H1 (cell line): ENCODE measurements around the gene TM4SF1. TPM values are rescaled to one million over a fixed set of nuclear protein-coding genes. Genes with fewer than 3 reads are reported as not detected.

ENCODE experiments used
- CTCF ChIA-PET: fragments of 300-600 bp; sonication (Branson Sonifier 250); formaldehyde crosslinking; loops from one replicate; lab custom pipeline; 2021; ENCODE audit not compliant: partially characterized antibody; lab: Charles Lee
- POLR2A ChIA-PET: fragments of 300-600 bp; sonication (Branson Sonifier 250); formaldehyde crosslinking; loops from one replicate; lab custom pipeline; 2021; ENCODE audit warnings: inconsistent platforms; ENCODE audit not compliant: partially characterized antibody; lab: Charles Lee
- DNase-seq, 2 experiments: peaks; one replicate each; pipeline versions ENCODE4 v3.0.0 to v3.0.0-alpha.2; 2010 to 2022; ENCODE audit warnings: low spot score in 2 of 2, low read depth in 1 of 2, mixed read lengths in 1 of 2
- FAIRE-seq: peaks from 2 replicates; lab custom pipeline; 2011; peaks lifted over from hg19 to GRCh38; lab: Jason Lieb, UNC
- H2AFZ ChIP-seq: 2 replicates; pipeline ENCODE4 v1.8.1; 2012; ENCODE audit warnings: low read length, inconsistent platforms
- H2AK5ac ChIP-seq: 2 replicates; pipeline ENCODE4 v1.6.1; 2013; ENCODE audit warnings: low read depth, low read length
- H2BK120ac ChIP-seq: replicated peaks from 2 replicates; pipeline ENCODE3; 2013; ENCODE audit warnings: low read depth, low read length, inconsistent platforms
- H2BK12ac ChIP-seq: 2 replicates; pipeline ENCODE4 v1.6.1; 2013; ENCODE audit warnings: low read depth, low read length
- H2BK15ac ChIP-seq: 2 replicates; pipeline ENCODE4 v1.6.1; 2013; ENCODE audit warnings: low read length
- H2BK20ac ChIP-seq: 2 replicates; pipeline ENCODE4 v1.6.1; 2013; ENCODE audit warnings: low read length
- H2BK5ac ChIP-seq: 2 replicates; pipeline ENCODE4 v1.6.1; 2013; ENCODE audit warnings: low read depth, low read length
- H3K14ac ChIP-seq: 2 replicates; pipeline ENCODE4 v1.6.1; 2013; ENCODE audit warnings: inconsistent platforms; ENCODE audit not compliant: insufficient read length
- H3K18ac ChIP-seq: 2 replicates; pipeline ENCODE4 v1.6.1; 2013; ENCODE audit warnings: low read length; ENCODE audit errors: extremely low read depth
- H3K23ac ChIP-seq: 2 replicates; pipeline ENCODE4 v1.6.1; 2013; ENCODE audit warnings: inconsistent platforms; ENCODE audit not compliant: insufficient read length
- H3K23me2 ChIP-seq: 2 replicates; pipeline ENCODE4 v1.6.1; 2013; ENCODE audit warnings: low read depth, low read length
- H3K27ac ChIP-seq: 2 replicates; pipeline ENCODE4 v1.6.1; 2011; ENCODE audit warnings: low read depth, low read length, inconsistent platforms
- H3K27me3 ChIP-seq, 4 experiments: replicated peaks in 1 of 4; 1 replicate in 1 of 4; 2 replicates in 3 of 4; pipeline versions ENCODE4 v1.6.1 to v1.8.1; 2011 to 2013; ENCODE audit warnings: low read length in 3 of 4, mild to moderate bottlenecking in 3 of 4, inconsistent platforms in 2 of 4, mixed read lengths in 2 of 4, moderate library complexity in 1 of 4; ENCODE audit not compliant: control insufficient read depth in 3 of 4, insufficient read depth in 3 of 4; ENCODE audit errors: extremely low read depth in 1 of 4
- H3K36me3 ChIP-seq, 4 experiments: 2 replicates each; pipeline versions ENCODE4 v1.6.1 to v1.8.1; 2011 to 2013; ENCODE audit warnings: mild to moderate bottlenecking in 4 of 4, low read length in 3 of 4, moderate library complexity in 2 of 4, control low read depth in 1 of 4, inconsistent platforms in 1 of 4; ENCODE audit not compliant: insufficient read depth in 4 of 4, control insufficient read depth in 2 of 4
- H3K4ac ChIP-seq: replicated peaks from 2 replicates; pipeline ENCODE3; 2013; ENCODE audit warnings: low read length, low read depth, mixed read lengths, inconsistent platforms; ENCODE audit not compliant: insufficient read length
- H3K4me1 ChIP-seq, 4 experiments: replicated peaks in 1 of 4; 1 replicate in 1 of 4; 2 replicates in 3 of 4; pipeline versions ENCODE4 v1.6.1 to v1.8.1; 2011 to 2013; ENCODE audit warnings: low read length in 3 of 4, inconsistent platforms in 2 of 4, mixed read lengths in 1 of 4; ENCODE audit not compliant: insufficient read depth in 4 of 4, control insufficient read depth in 3 of 4
- H3K4me2 ChIP-seq, 2 experiments: 2 replicates each; pipeline versions ENCODE4 v1.6.1 to v1.8.1; 2011 to 2013; ENCODE audit warnings: low read depth in 2 of 2, low read length in 2 of 2, control low read depth in 1 of 2, inconsistent platforms in 1 of 2, mild to moderate bottlenecking in 1 of 2; ENCODE audit not compliant: insufficient read depth in 1 of 2
- H3K4me3 ChIP-seq, 4 experiments: fragments of 200-600, 300-600 bp in 1 of 4; sonication (generic), shearing (Covaris generic), sonication (Bioruptor Twin) in 1 of 4; 2 replicates each; pipeline versions ENCODE4 v1.5.1 to v1.8.1; 2011 to 2016; ENCODE audit warnings: low read length in 4 of 4, low read depth in 3 of 4, control low read depth in 2 of 4, inconsistent platforms in 2 of 4, mild to moderate bottlenecking in 2 of 4, mixed read lengths in 1 of 4, moderate library complexity in 1 of 4; ENCODE audit not compliant: insufficient read depth in 2 of 4; ENCODE audit errors: extremely low read depth in 1 of 4
- H3K56ac ChIP-seq: replicated peaks from 2 replicates; pipeline ENCODE3; 2013; ENCODE audit warnings: low read depth, mild to moderate bottlenecking, mixed read lengths, low read length, inconsistent platforms; ENCODE audit not compliant: insufficient read length
- H3K79me1 ChIP-seq: 2 replicates; pipeline ENCODE4 v1.6.1; 2013; ENCODE audit warnings: low read depth, low read length, control low read depth
- H3K79me2 ChIP-seq, 2 experiments: 2 replicates each; pipeline versions ENCODE4 v1.6.1 to v1.8.1; 2012 to 2013; ENCODE audit warnings: low read length in 2 of 2, mild to moderate bottlenecking in 2 of 2, inconsistent platforms in 1 of 2; ENCODE audit not compliant: insufficient read depth in 2 of 2, control insufficient read depth in 1 of 2
- H3K9ac ChIP-seq, 4 experiments: replicated peaks in 1 of 4; 1 replicate in 1 of 4; 2 replicates in 3 of 4; pipeline versions ENCODE4 v1.6.1 to v1.8.1; 2011 to 2013; ENCODE audit warnings: low read depth in 3 of 4, low read length in 3 of 4, control low read depth in 2 of 4, mild to moderate bottlenecking in 2 of 4, moderate library complexity in 2 of 4, inconsistent platforms in 1 of 4; ENCODE audit errors: extremely low read depth in 1 of 4
- H3K9me3 ChIP-seq, 2 experiments: 2 replicates each; pipeline versions ENCODE4 v1.6.1 to v1.8.1; 2012 to 2013; ENCODE audit warnings: mild to moderate bottlenecking in 2 of 2, moderate library complexity in 2 of 2, control low read depth in 1 of 2, inconsistent platforms in 1 of 2, low read depth in 1 of 2, low read length in 1 of 2, mixed read lengths in 1 of 2; ENCODE audit not compliant: insufficient read depth in 2 of 2
- H4K20me1 ChIP-seq, 2 experiments: replicated peaks in 1 of 2; 2 replicates each; pipeline versions ENCODE3 to v1.8.1; 2011 to 2013; ENCODE audit warnings: inconsistent platforms in 2 of 2, low read length in 2 of 2, mild to moderate bottlenecking in 1 of 2; ENCODE audit not compliant: insufficient read depth in 2 of 2, control insufficient read depth in 1 of 2
- H4K5ac ChIP-seq: 2 replicates; pipeline ENCODE4 v1.6.1; 2013; ENCODE audit warnings: low read length, low read depth, mixed read lengths, inconsistent platforms; ENCODE audit not compliant: insufficient read length
- H4K8ac ChIP-seq: 2 replicates; pipeline ENCODE4 v1.8.0; 2013; ENCODE audit warnings: mild to moderate bottlenecking, moderate library complexity, low read length, inconsistent platforms; ENCODE audit not compliant: insufficient read depth; ENCODE audit errors: extremely low read depth
- H4K91ac ChIP-seq: replicated peaks from 2 replicates; pipeline ENCODE3; 2013; ENCODE audit warnings: low read length, mixed read lengths, inconsistent platforms; ENCODE audit not compliant: insufficient read length
- BACH1 ChIP-seq: IDR thresholded peaks from 2 replicates; pipeline ENCODE4 v1.6.1; 2012; ENCODE audit warnings: low read length, improper control_type of control experiment
- BRCA1 ChIP-seq: IDR thresholded peaks from 2 replicates; pipeline ENCODE4 v1.6.1; 2012; ENCODE audit warnings: low read depth, low read length, improper control_type of control experiment
- KDM5A ChIP-seq: fragments of 200-600 bp; IDR thresholded peaks from 2 replicates; pipeline ENCODE4 v1.7.1; 2012; ENCODE audit warnings: mild to moderate bottlenecking, low read length, inconsistent platforms, mixed read lengths
- MAX ChIP-seq: IDR thresholded peaks from 2 replicates; pipeline ENCODE4 v1.6.1; 2012; ENCODE audit warnings: inconsistent platforms
- NANOG ChIP-seq: IDR thresholded peaks from 2 replicates; pipeline ENCODE4 v1.6.1; 2011; ENCODE audit warnings: low read length, low read depth, mild to moderate bottlenecking, inconsistent platforms; ENCODE audit not compliant: insufficient read depth, poor library complexity, severe bottlenecking
- POLR2A ChIP-seq, 2 experiments: IDR thresholded peaks; 1 replicate in 1 of 2; 2 replicates in 1 of 2; pipeline ENCODE4 v1.6.1; 2011; ENCODE audit warnings: low read depth in 2 of 2, low read length in 2 of 2, mild to moderate bottlenecking in 2 of 2; ENCODE audit errors: control extremely low read depth in 1 of 2
- POU5F1 ChIP-seq: IDR thresholded peaks from 2 replicates; pipeline ENCODE4 v1.6.1; 2011; ENCODE audit warnings: low read depth, mild to moderate bottlenecking, low read length, moderate library complexity
- SP2 ChIP-seq: IDR thresholded peaks from 2 replicates; pipeline ENCODE4 v1.6.1; 2012; ENCODE audit warnings: mild to moderate bottlenecking, low read length, inconsistent platforms
- SP4 ChIP-seq: IDR thresholded peaks from 2 replicates; pipeline ENCODE4 v1.6.1; 2012; ENCODE audit warnings: low read length, inconsistent platforms
- TBP ChIP-seq: IDR thresholded peaks from 2 replicates; pipeline ENCODE4 v1.6.1; 2011; ENCODE audit warnings: low read depth, low read length, improper control_type of control experiment
- USF2 ChIP-seq: IDR thresholded peaks from 2 replicates; pipeline ENCODE4 v1.6.1; 2011; ENCODE audit warnings: low read length, improper control_type of control experiment
- WGBS, 2 experiments: shearing (Covaris generic) in 1 of 2; methylation state at CpG; one replicate each; pipeline versions ENCODE4 v1.1.6 to v1.1.7; 2013 to 2015; ENCODE audit warnings: low lambda C conversion rate in 2 of 2, mixed read lengths in 2 of 2, inconsistent platforms in 1 of 2, low coverage in 1 of 2, missing lambda C conversion rate in 1 of 2; ENCODE audit not compliant: insufficient replicate concordance in 2 of 2, insufficient coverage in 1 of 2, insufficient read length in 1 of 2; ENCODE audit errors: extremely low coverage in 1 of 2, missing lambda C conversion rate in 1 of 2; 5-methylcytosine and 5-hydroxymethylcytosine counted together
- polyA plus RNA-seq, 7 experiments: library from polyadenylated mRNA; depleted of rRNA in 3 of 7; stranded (reverse) in 5 of 7; unstranded in 2 of 7; fragments of >200 nt in 5 of 7; fragments of 200-250 nt in 2 of 7; gene quantifications; 1 replicate in 5 of 7; 2 replicates in 1 of 7; 4 replicates in 1 of 7; pipeline versions ENCODE4 v1.2.1 to v1.2.3, GENCODE V29; 2011 to 2013; ENCODE audit warnings: missing spikeins in 2 of 7, mixed read lengths in 2 of 7
- total RNA-seq: library from RNA; stranded (reverse); fragmentation: NEBNext Ultra II Directional; extraction: Animal tissue kit (Norgen Biotek cat#: 25700); gene quantifications from 2 replicates; pipeline ENCODE4 v1.2.1, GENCODE V29; 2021
- TF ChIP-seq, protein P1 (sequence below): IDR thresholded peaks from 2 replicates; pipeline ENCODE4 v1.6.1; 2012; ENCODE audit warnings: inconsistent platforms

Gene TM4SF1
- total and polyA plus RNA-seq, 2 of the 8 experiments (the other 6 are each of a cell fraction or from before 2014, with no cell fraction given), result 0.26 to 1.3 TPM

DNA sequence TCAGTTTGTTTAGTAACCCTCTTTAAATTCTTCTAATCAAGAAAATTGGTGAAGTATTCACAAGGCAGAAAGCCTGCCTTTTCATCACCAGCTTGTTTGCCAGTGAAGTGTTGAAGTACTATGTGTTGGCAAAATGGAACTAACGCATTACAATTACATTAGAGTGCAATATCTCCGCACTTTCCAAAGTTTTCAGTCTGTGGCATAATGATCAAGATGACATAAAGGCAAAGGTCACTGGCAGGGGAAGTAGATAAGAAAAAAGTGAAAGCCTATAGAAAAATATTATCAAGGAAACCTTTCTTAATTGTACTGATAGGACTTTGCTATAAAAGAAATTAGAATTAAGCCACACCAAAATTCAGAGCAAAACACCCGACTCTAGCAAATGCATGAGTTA, 25.0 kb upstream of the TM4SF1 start:
- Histone ChIP-seq H2BK15ac (no peak overlapping the region), H4K5ac (no peak overlapping the region), H2AK5ac (no peak overlapping the region), H3K36me3 (no peaks in the 10 kb centered on the region), H3K23me2 (no peaks in the 10 kb centered on the region), H3K4me2 (no peak overlapping the region), H4K20me1 (no peaks in the 10 kb centered on the region), H3K4ac (no peak overlapping the region), H3K27me3 (no peaks in the 10 kb centered on the region), H2BK12ac (no peak overlapping the region), H3K27ac (no peak overlapping the region), H3K18ac (no peak overlapping the region), H3K14ac (no peak overlapping the region), H3K56ac (no peak overlapping the region), H2BK120ac (no peak overlapping the region), H3K4me1 (no peaks in the 10 kb centered on the region), H4K8ac (no peak overlapping the region), H2BK20ac (no peak overlapping the region), H2AFZ (no peak overlapping the region), H3K79me2 (no peaks in the 10 kb centered on the region), H3K9ac (no peak overlapping the region), H3K4me3 (no peak overlapping the region), H3K79me1 (no peaks in the 10 kb centered on the region), H3K23ac (no peak overlapping the region), H4K91ac (no peak overlapping the region), H2BK5ac (no peak overlapping the region), H3K9me3 (no peaks in the 10 kb centered on the region)
- ChIA-PET CTCF (interaction anchor here (1.1 to 1.2 kb wide), 2 partner anchors 10 to 19 kb away, joined by 4 read pairs; no protein-coding TSS in a partner anchor), POLR2A (no interaction called here)
- DNase-seq (no peak), FAIRE-seq (no peak)
- 94% methylated on average over 3 of the region's 3 CpGs; no CpG with 5 or more reads in 1 of the 2 experiments for whole genome bisulfite sequencing, 2 experiments
- TF ChIP-seq TBP, result no peak
- TF ChIP-seq, protein P1, sequence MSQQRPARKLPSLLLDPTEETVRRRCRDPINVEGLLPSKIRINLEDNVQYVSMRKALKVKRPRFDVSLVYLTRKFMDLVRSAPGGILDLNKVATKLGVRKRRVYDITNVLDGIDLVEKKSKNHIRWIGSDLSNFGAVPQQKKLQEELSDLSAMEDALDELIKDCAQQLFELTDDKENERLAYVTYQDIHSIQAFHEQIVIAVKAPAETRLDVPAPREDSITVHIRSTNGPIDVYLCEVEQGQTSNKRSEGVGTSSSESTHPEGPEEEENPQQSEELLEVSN, result no peak
- no peak for TF ChIP-seq POLR2A (IDR thresholded peaks at IDR 0.05; ENCODE audit: control extremely low read depth in 1 of 2, low read depth in 2 of 2, low read length in 2 of 2)
- no peak for TF ChIP-seq SP4
- TF ChIP-seq USF2, result no peak
- no peak for TF ChIP-seq KDM5A
- TF ChIP-seq SP2, result no peak
- TF ChIP-seq BACH1, result no peak
- TF ChIP-seq NANOG, result no peak
- no peak for TF ChIP-seq BRCA1
- no peak for TF ChIP-seq MAX
- TF ChIP-seq POU5F1, result no peak
